ENCODE results near the gene GPR146. TPM values are rescaled to one million over a fixed set of nuclear protein-coding genes. Genes with fewer than 3 reads are reported as not detected.
A peak's percentile ranks its signal among the peaks of the same experiment; 100 is the strongest.
"Not testable (repeated sequence)": the region's sequence is repeated elsewhere in the genome, so short reads cannot be mapped to it uniquely, and the experiment has no call there.

GPR146 gene
- 0.72 and 1.2 TPM in 2 replicates for total RNA-seq (2014; rRNA removed; shearing (Covaris generic))
- 0.13 TPM in 1 of 2 replicates, not detected in the other for polyA plus RNA-seq (2014; cell fraction: nucleus; rRNA removed)

- DNase-seq (ENCODE audit: extremely low read depth, low read depth) = peak; percentile 96
Observed at GRCh38 chr7:1044189-1045068, at the start of gene GPR146. TSS of gene GPR146 (plus strand) at chr7:1044546. CDS start at chr7:1057516, 12,970 bp downstream.

GRCh38 chr7:994592-995308 lies 49.6 kb upstream of the GPR146 start:
- no peak for DNase-seq (ENCODE audit: extremely low read depth, low read depth)

- DNase-seq (ENCODE audit: extremely low read depth, low read depth) = no peak
Observed at GRCh38 chr7:995571-995970, 48.8 kb upstream of the GPR146 start.

- DNase-seq (ENCODE audit: extremely low read depth, low read depth) = no peak
Observed at GRCh38 chr7:996079-996872, 48.1 kb upstream of the GPR146 start.

- DNase-seq (ENCODE audit: extremely low read depth, low read depth) = no peak
Observed at GRCh38 chr7:997404-998395, 46.6 kb upstream of the GPR146 start.

GRCh38 chr7:999149-999879 lies 45.0 kb upstream of the GPR146 start:
- no peak for DNase-seq (ENCODE audit: extremely low read depth, low read depth)

- no peak for DNase-seq (ENCODE audit: extremely low read depth, low read depth)
Observed at GRCh38 chr7:999941-1000935, 44.1 kb upstream of the GPR146 start.

GRCh38 chr7:1001069-1001770 lies 43.1 kb upstream of the GPR146 start:
- not testable (repeated sequence) for DNase-seq (ENCODE audit: extremely low read depth, low read depth)

GRCh38 chr7:1002026-1002425 lies 42.3 kb upstream of the GPR146 start:
- DNase-seq (ENCODE audit: extremely low read depth, low read depth) = not testable (repeated sequence)

GRCh38 chr7:1002445-1002844 lies 41.9 kb upstream of the GPR146 start:
- DNase-seq (ENCODE audit: extremely low read depth, low read depth) = not testable (repeated sequence)

- no peak for DNase-seq (ENCODE audit: extremely low read depth, low read depth)
Observed at GRCh38 chr7:1004018-1004852, 40.1 kb upstream of the GPR146 start.

GRCh38 chr7:1005303-1005702 lies 39.0 kb upstream of the GPR146 start:
- no peak for DNase-seq (ENCODE audit: extremely low read depth, low read depth)

GRCh38 chr7:1007901-1008300 lies 36.4 kb upstream of the GPR146 start:
- DNase-seq (ENCODE audit: extremely low read depth, low read depth) = no peak

GRCh38 chr7:1008733-1009363 lies 35.5 kb upstream of the GPR146 start:
- DNase-seq (ENCODE audit: extremely low read depth, low read depth) = no peak

- DNase-seq (ENCODE audit: extremely low read depth, low read depth) = no peak
Observed at GRCh38 chr7:1009747-1010146, 34.6 kb upstream of the GPR146 start.

GRCh38 chr7:1010226-1010625 lies 34.1 kb upstream of the GPR146 start:
- no peak for DNase-seq (ENCODE audit: extremely low read depth, low read depth)
